HL-60/S4 treated with phorbol 12-myristate 13-acetate at 8.2 ng/mL for 4 days and 3 days (cell line): ENCODE results near the gene USP11.

Experiments
- in situ Hi-C: fragments of 300-500 bp; cut with MboI; formaldehyde crosslinking; loops from 2 replicates; pipeline ENCODE4 v1.15.0; 2022; ENCODE audit warnings: low sequenced_read_pairs

USP11 gene

DNA sequence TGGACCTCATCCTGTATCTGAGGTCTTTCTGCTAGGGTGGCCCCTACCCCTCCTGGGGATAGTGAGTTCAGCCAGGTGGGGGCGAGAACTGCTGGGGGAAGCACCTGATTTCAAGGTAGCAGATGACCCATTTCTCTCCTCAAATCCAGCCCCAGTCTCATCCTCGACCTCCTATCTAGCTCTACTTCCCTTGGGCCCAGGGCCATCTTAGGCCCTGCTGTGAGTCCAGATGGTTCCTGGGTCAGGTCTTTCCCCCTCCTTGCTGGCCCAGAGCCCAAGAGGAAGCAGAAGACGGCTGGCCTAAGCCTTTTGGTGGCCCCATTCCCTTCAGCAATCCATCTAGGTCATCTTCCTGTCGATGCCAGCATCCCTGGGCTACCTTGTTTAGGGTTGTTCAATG, 11.1 kb upstream of the USP11 start:
- in situ Hi-C loops: loop anchor here (25.0 kb wide), 1 partner anchor 291 kb away; no protein-coding TSS in a partner anchor

DNA sequence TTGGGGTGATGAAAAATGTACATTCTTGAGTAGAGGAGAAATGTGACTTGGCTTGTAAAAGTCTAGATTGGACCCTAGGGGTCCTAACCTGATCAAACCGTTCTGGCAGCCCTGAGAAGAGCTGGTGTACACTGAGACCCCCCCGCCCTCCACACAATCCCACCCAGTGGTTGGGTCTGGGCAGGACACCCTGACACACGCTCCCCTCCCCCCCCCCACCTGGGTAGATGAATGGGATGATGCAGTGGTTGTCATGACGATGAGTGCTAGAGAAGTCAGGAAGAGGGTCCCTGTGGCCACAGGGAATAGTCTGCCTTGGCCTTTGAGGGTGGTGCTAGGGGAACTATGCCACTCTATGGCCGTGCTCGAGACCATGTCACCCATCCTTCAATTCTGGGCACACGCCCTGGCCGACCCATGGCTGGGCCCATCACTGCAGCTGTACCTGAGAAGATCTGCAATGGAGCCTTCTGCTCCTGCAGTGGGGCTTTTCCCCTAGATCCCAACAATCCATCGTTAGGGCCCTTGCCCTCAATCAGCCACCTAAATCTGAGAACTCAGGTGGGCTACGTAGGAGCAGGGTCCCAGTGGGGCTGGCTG, 10.0 kb upstream of the USP11 start:
- in situ Hi-C loops: loop anchor here (25.0 kb wide), 1 partner anchor 289 kb away; no protein-coding TSS in a partner anchor

DNA sequence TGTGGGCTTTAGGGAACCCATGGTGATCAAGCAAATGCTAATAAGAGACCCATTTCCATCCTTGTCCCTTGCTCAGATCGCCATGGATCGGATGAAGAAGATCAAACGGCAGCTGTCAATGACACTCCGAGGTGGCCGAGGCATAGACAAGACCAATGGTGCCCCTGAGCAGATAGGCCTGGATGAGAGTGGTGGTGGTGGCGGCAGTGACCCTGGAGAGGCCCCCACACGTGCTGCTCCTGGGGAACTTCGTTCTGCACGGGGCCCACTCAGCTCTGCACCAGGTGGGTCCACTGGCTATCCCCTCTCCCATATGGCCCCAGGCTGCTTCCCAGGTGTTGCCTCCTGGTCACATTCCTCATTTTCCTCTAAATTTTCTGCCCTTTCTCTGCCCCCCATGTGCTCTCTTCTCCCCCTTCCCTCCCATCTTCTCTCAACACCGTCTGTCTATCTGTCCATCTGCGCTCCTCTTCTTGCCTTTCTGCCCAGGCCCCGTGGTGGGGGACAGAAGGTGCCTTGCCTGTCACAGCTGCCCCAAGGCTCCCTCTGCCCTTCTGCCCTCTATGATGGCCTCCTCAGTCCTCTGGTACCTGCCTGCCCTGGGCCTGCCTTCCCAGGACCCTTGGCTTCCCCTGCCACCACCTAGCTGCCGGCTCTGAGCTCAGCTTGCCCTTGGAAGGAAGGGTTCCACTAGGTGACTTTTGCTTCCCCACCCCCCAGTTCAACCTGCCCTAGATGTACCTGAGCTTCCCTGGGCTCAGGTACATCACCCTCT, 9.1 kb upstream of the USP11 start:
- in situ Hi-C loops: loop anchor here (25.0 kb wide), 1 partner anchor 289 kb away; no protein-coding TSS in a partner anchor

DNA sequence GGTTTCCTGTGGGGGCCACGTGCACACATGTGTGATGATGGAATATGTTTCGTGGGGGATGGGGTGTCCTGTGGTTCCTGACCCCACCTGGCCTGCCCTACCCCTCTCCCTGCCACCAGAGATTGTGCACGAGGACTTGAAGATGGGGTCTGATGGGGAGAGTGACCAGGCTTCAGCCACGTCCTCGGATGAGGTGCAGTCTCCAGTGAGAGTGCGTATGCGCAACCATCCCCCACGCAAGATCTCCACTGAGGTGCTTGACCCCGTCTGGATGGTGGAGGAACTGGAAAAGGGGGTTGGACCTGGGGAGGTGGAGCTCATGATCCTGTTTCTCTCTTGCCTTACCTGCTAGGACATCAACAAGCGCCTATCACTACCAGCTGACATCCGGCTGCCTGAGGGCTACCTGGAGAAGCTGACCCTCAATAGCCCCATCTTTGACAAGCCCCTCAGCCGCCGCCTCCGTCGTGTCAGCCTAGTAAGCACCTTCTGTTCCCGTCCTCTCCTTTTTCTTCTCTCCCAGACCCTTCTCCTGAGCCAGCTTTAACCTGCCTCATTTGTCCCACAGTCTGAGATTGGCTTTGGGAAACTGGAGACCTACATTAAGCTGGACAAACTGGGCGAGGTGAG, 8.4 kb upstream of the USP11 start:
- in situ Hi-C loops: loop anchor here (25.0 kb wide), 1 partner anchor 288 kb away; no protein-coding TSS in a partner anchor

DNA sequence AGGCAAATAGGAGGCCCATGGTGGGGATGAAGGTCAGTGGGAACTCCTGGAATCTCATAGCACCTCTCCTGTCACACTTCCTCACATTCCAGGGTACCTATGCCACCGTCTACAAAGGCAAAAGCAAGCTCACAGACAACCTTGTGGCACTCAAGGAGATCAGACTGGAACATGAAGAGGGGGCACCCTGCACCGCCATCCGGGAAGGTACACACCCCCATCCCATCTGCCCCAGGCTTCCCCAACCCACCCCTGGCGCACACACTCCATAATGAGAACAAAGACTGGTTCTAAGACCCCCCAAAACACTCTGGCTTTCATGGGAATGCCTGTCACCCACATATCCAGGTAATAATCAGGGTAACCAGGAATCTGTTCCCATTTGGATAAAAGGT, 7.9 kb upstream of the USP11 start:
- in situ Hi-C loops: loop anchor here (25.0 kb wide), 1 partner anchor 287 kb away; no protein-coding TSS in a partner anchor

DNA sequence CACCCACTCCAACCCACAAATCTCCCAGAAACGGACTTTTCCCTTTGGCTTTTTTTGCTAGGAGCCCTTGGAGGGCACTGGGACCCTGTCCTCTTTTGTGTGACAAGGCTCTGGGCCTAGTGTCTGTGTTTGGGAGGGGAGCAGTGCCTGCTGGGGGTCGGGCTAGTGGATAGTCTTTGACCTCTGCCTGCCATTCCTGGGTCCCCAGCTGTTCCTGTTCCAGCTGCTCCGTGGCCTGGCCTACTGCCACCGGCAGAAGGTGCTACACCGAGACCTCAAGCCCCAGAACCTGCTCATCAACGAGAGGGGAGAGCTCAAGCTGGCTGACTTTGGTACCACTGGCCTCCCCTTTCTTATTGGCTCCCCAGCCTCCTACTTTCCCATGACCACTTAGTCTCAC, 6.7 kb upstream of the USP11 start:
- in situ Hi-C loops: no loop called here

DNA sequence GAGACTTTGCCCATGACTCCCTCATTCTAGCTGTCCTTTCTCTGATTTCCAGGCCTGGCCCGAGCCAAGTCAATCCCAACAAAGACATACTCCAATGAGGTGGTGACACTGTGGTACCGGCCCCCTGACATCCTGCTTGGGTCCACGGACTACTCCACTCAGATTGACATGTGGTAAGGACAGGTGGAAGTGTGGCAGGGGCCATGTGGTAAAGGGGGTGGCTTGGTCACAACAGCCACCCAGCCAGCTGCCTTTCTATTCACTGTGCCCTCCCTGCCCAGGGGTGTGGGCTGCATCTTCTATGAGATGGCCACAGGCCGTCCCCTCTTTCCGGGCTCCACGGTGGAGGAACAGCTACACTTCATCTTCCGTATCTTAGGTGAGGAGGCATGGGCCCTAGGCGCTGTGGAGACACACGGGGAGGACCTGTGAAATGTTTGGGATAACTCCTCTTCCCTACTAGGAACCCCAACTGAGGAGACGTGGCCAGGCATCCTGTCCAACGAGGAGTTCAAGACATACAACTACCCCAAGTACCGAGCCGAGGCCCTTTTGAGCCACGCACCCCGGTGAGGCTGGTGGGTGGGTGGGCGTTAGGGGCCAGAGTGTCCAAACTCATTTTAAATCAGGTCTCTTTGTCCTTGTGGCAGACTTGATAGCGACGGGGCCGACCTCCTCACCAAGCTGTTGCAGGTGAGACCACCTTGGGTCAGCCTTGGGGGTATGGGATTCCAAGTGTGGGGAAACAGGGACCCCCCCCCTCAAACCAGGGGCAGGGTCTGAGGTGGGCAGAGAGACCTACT, 6.1 kb upstream of the USP11 start:
- in situ Hi-C loops: no loop called here

DNA sequence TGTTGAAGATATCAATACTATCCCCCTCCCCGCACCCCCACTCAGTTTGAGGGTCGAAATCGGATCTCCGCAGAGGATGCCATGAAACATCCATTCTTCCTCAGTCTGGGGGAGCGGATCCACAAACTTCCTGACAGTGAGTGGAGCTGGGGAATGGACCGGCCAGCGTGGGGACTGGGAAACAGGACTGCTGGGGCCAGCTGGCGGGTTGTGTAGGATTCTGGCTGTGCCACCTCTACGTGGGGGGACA, 5.5 kb upstream of the USP11 start:
- in situ Hi-C loops: no loop called here

DNA sequence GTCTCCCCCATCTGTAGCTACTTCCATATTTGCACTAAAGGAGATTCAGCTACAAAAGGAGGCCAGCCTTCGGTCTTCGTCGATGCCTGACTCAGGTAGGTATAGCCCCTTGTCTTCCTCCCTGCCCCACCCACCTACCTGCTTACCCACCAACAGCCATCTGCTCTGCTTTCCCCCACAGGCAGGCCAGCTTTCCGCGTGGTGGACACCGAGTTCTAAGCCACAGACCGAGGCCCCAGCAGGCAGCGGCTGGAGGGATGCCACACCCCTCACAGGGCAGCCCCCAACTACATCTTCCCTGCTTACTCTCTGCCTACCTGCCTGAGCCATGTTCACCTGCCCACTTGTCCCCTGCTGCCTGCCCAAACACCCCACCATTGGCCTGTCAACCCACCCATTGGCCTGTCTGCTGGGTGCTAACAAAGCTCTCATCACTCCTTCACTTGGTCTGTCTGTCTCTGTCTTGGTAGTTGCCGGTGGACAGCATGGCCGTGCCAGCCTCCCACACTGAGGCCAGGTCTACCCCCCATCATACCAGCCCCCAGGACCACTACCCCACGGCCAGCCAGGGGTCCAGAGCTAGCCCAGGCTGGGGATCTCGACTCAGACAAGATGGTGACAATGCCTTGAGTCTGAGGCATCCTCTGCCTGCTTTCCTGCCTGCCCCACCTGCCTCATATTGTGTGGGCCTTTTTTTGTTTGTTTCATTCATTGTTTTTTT, 4.1 kb upstream of the USP11 start:
- in situ Hi-C loops: no loop called here

DNA sequence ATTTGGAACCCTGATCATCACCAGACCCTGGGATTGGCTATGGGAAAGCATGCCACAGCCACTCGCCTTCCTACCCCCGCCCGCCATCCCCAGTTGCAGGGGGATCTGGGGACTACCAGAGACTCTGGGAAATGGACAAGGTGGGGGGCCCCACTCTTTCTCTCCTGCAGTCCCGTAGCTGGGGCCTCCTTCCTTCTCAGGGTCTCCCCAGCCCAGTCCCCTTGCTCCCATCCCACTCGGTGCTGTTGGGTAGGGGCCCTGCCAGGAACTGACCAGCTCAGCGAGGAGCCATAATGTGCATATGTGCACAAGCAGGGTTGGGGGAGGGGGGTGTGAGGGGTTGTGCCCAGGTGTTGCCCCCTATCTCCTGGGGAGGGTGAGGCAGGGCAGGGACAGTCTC, 3.4 kb upstream of the USP11 start:
- in situ Hi-C loops: no loop called here

DNA sequence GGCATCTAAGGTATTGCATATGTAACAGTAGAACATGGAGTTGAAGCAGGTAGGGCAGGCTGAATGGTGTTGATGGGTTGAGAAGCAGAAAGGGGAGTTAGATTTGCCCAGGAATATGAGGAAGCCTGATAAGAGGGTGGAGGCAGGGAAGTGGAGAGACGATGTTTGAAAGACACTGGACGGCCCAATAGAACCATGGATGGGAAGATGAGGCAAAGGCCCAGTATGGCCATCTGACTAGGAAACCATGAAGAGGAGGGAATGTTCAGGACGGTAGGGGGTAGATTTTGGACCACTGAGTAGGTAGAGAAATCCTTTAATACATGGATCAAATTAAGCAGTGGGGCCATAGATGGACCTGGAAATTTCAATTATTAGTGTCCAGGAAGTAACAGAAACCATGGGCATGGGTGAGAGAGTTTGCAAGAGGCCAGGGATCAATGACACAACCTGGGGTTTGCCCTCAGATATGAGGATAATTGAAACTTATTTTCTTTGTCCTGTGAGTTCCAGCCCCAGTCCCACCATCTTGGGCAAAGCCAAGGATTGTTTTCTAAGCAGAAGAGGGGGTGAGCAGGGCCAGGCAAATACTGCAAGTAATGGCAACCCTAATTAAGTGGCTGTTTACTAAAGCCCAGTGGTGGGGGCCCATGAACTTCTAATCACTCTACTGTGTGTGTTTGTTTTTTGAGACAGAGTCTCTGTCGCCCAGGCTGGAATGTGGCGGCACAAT, 2.5 kb upstream of the USP11 start:
- in situ Hi-C loops: no loop called here

DNA sequence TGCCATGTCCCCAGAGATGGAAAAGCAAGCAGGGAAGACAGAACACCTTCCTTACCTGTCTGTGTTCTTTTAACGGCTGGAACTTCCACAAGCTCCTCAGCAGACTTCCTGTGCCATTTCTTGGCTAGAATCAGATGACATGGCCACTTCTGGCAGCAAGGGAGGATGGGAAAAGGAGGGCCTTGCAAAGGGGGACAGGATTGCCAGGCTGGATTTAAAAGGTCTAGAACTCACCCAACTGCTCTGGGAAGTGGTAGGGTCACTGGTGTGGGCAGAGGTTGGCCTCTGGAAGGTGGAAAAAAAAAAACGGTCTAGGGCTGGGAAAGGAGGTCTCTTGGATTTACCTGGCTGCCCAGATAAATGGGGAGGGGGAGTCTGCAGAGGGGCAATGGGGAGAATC, 1.6 kb upstream of the USP11 start:
- in situ Hi-C loops: no loop called here

DNA sequence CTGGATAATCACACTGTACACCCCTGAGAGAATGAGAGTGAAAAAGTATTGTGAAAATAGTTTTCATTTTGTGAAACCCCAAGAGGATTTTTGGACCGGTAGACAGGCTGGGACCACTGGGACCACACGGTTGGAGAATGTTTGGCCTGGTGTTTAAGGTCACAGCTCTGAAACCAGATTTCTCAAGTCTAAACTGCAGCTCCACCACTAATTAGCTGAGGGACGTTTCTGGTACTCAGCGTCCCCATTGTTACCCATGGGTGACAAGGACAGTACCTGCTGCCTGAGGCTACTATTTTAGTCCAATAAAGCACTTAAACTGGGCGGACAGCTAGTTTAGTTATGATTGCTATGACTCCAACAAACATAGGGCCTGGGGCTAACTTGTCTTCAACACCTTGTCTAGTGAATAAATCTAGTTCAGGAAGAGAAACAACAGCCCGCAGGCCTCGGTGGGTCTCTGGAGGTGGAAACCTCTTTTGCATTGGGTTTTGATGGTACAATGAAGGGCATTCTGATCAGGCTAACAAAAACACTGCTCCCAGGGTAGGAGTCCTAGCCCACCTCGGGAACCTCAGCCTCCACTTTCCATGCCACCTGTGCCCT, 509 bp upstream of the USP11 start:
- in situ Hi-C loops: no loop called here

DNA sequence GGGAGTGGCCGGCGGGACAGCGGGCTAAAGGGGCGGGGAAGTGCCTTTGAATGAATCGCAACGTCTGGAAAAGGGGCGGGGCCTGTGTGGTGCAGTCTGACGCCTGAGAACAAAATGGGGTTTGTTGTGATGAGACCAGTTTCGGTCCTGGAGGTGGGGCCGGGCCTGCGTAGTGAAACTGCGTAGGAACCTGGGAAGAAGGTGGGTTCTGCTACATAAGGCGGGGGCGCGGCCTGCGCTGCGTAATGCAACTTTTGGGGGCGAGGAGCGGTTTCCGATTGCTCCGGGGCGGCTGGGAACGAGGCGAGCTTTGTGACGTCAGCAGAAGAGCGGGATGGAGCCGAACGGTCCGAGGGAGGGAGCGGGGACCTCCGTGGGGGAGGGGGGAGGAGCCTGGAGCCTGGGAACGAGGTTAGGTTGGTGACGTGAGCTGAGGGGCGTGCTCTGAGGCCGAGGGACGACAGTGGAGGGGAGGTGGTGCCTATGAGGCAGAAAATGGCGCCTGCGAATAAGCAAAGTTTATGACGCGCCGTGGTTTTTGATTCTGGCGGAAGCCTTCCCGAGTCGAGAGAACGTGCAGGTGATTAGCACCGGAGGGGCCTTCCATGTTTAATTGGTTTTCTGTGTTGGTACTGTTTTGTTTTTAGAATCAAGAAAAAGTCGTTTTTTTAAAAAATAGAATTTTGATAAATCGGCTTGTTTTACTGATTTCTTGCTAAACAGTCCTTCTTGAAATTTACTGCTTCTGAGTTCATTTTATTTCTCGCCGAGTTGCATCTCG, 714 bp downstream of the USP11 start:
- in situ Hi-C loops: no loop called here

DNA sequence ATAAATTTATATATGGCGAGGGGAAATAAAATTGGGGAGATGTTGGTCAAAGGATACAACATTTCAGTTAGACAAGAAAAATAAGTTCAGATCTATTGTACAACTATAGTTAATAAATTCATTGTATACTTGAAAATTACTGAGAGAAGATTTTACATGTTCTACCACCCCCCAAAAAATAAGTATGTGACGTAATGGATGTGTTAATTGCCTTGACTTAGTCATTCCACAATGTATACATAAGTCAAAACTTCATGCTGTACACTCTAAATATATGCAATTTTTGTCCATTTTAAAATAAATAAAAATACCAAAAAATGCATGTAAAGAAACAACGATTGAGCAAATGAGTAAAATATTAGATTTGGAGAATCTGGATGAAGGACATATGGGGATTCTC, 1.8 kb downstream of the USP11 start:
- in situ Hi-C loops: no loop called here

DNA sequence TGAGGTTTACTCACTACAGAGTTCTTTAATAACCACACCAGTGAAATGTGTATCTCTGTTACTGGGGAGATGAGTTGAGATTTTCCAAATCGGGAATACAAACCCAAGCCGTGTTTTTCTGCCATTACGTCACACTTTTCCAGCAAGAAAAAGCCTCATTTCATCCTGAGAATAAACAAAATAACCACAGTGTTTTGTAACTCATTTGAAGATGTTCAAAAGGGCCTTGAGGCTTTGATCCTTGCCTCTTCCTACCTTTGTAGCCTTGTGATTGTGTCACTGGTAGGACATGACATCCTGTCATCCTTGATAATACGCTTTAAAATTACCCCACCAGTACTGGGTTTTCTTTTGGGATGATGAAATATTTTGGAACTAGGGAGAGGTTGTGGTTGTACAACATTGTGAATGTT, 2.9 kb downstream of the USP11 start:
- in situ Hi-C loops: no loop called here

DNA sequence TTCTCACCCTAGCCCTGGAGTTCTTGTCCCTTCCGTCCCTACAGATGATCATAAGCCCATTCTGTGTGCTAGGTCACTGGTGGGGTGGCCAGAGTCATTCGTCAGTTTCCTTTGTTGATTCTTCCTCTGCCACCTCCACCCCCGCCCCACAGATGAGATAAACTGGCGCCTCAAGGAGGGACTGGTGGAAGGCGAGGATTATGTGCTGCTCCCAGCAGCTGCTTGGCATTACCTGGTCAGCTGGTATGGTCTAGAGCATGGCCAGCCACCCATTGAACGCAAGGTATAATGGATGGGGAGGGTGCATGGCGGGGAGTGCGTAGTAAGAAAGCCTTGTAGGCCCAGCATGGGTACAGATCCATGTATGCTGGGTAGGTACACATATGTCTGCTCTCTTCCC, 6.4 kb downstream of the USP11 start:
- in situ Hi-C loops: no loop called here

DNA sequence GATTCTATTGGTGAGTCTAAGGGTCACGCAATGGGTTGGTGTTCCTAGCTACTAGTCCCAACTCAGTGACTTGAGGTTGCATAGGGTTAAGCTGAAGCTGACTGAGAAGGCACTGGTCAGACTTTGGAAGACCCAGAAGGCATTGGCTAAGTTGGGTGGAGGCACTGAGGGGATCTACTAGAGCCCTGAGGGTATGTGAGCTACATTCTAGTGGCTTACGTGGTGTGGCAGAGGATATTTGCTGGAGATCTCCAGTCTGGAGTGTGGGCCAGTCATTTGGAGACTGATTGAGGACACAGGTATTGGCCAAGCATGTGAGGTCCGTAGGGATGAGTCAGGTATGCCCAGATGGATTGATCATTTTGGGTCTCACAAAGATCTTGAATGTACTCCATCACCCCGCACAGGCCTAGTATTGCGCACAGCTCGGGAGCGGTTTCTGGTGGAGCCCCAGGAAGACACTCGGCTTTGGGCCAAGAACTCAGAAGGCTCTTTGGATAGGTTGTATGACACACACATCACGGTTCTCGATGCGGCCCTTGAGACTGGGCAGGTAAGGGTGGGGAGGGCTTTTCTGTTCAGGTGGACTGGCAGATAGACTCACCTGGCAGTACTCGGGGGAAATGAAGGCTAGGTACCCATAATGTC, 7.2 kb downstream of the USP11 start:
- in situ Hi-C loops: no loop called here
